GM21786 (cell line): ENCODE data around the gene LCP2.

ENCODE experiments used
- ATAC-seq: cut with Tn5 transposase; IDR thresholded peaks from one replicate; pipeline ENCODE4 v1.9.1; 2021; ENCODE audit not compliant: unreplicated experiment

The LCP2 gene

GRCh38 chr5:170276140-170276539 lies 21.4 kb downstream of the LCP2 start:
- no peak for ATAC-seq

GRCh38 chr5:170275376-170275994 lies 22.1 kb downstream of the LCP2 start:
- no peak for ATAC-seq

- ATAC-seq: no peak
These were observed 23.4 kb downstream of the LCP2 start for GRCh38 chr5:170273968-170274710.

- ATAC-seq: no peak
These were observed 27.1 kb downstream of the LCP2 start for GRCh38 chr5:170270293-170271069.

- no peak for ATAC-seq
These were observed 28.0 kb downstream of the LCP2 start for GRCh38 chr5:170269579-170269978.

- ATAC-seq: no peak
These were observed 28.7 kb downstream of the LCP2 start for GRCh38 chr5:170268884-170269283.

GRCh38 chr5:170268153-170268689 lies 29.4 kb downstream of the LCP2 start:
- no peak for ATAC-seq

GRCh38 chr5:170267431-170268152 lies 30.0 kb downstream of the LCP2 start:
- no peak for ATAC-seq

- no peak for ATAC-seq
These were observed 30.8 kb downstream of the LCP2 start for GRCh38 chr5:170266570-170267381.

GRCh38 chr5:170265522-170265921 lies 32.1 kb downstream of the LCP2 start:
- ATAC-seq: no peak

GRCh38 chr5:170263906-170264305 lies 33.7 kb downstream of the LCP2 start:
- ATAC-seq: no peak

GRCh38 chr5:170262061-170263045 lies 35.2 kb downstream of the LCP2 start:
- ATAC-seq: no peak

- ATAC-seq: no peak
These were observed 36.0 kb downstream of the LCP2 start for GRCh38 chr5:170261528-170262043.

GRCh38 chr5:170257370-170257769 lies 40.2 kb downstream of the LCP2 start:
- no peak for ATAC-seq

- ATAC-seq: no peak
These were observed 41.0 kb downstream of the LCP2 start for GRCh38 chr5:170256571-170256970.

- ATAC-seq: peak; percentile 98
These were observed 43.5 kb downstream of the LCP2 start for GRCh38 chr5:170254056-170254455.

- no peak for ATAC-seq
These were observed 44.7 kb downstream of the LCP2 start for GRCh38 chr5:170252720-170253350.

- no peak for ATAC-seq
These were observed 45.5 kb downstream of the LCP2 start for GRCh38 chr5:170252109-170252508.
